OCI-LY7 (cell line): ENCODE measurements around the gene POLE4. TPM values are rescaled to one million over a fixed set of nuclear protein-coding genes. Genes with fewer than 3 reads are reported as not detected.

Source experiments
- BruUV-seq: library from RNA; stranded (reverse); fragments of 400-500 nt; replicated peaks from 2 replicates; lab custom pipeline; 2021; lab: Mats Ljungman, UMichigan
- CTCF ChIA-PET: fragments of 300-600 bp; sonication (Branson Sonifier 250); formaldehyde crosslinking; loops from one replicate; lab custom pipeline; 2022; ENCODE audit warnings: antibody characterized with exemption; ENCODE audit not compliant: unreplicated experiment; lab: Charles Lee
- POLR2A ChIA-PET: fragments of 300-600 bp; sonication (Branson Sonifier 250); formaldehyde crosslinking; loops from one replicate; lab custom pipeline; 2022; ENCODE audit warnings: antibody characterized with exemption; lab: Charles Lee
- DNase-seq: peaks from one replicate; pipeline ENCODE4 v3.0.0-alpha.2; 2015; ENCODE audit warnings: low spot score
- H2AFZ ChIP-seq: fragments of 200-600 bp; sonication (generic), shearing (Covaris generic); 2 replicates; pipeline ENCODE4 v1.6.1; 2014; ENCODE audit warnings: mild to moderate bottlenecking, antibody characterized with exemption, low read length, moderate library complexity
- H3K27ac ChIP-seq: fragments of 200-600 bp; sonication (generic); 2 replicates; pipeline ENCODE4 v1.5.1; 2014; ENCODE audit warnings: mixed run types, low read depth, mild to moderate bottlenecking, moderate library complexity, low read length, inconsistent platforms; ENCODE audit not compliant: poor library complexity, severe bottlenecking
- H3K36me3 ChIP-seq: fragments of 200-600 bp; sonication (generic); 2 replicates; pipeline ENCODE4 v1.6.1; 2014; ENCODE audit warnings: mild to moderate bottlenecking, antibody characterized with exemption, low read length, moderate library complexity, mixed read lengths; ENCODE audit not compliant: insufficient read depth
- H3K4me1 ChIP-seq: fragments of 200-600 bp; sonication (generic); 2 replicates; pipeline ENCODE4 v1.5.1; 2014; ENCODE audit warnings: mild to moderate bottlenecking, low read length; ENCODE audit not compliant: insufficient read depth, poor library complexity, severe bottlenecking
- H3K4me2 ChIP-seq: fragments of 200-600 bp; sonication (generic); 2 replicates; pipeline ENCODE4 v1.6.1; 2014; ENCODE audit warnings: mild to moderate bottlenecking, low read length
- H3K4me3 ChIP-seq: fragments of 200-600 bp; sonication (generic); 2 replicates; pipeline ENCODE4 v1.5.1; 2014; ENCODE audit warnings: mild to moderate bottlenecking, low read depth, low read length; ENCODE audit not compliant: poor library complexity, severe bottlenecking
- H3K79me2 ChIP-seq: fragments of 200-600 bp; sonication (generic); 2 replicates; pipeline ENCODE4 v1.6.1; 2016; ENCODE audit warnings: low read depth, mild to moderate bottlenecking, low read length, moderate library complexity, mixed read lengths; ENCODE audit not compliant: insufficient read depth
- H3K9me2 ChIP-seq: fragments of 200-600 bp; sonication (generic); 2 replicates; pipeline ENCODE4 v1.6.1; 2016; ENCODE audit warnings: mild to moderate bottlenecking, low read length, mixed read lengths; ENCODE audit not compliant: insufficient read depth
- H3K9me3 ChIP-seq: fragments of 200-600 bp; sonication (generic); 2 replicates; pipeline ENCODE4 v1.6.1; 2014; ENCODE audit warnings: mild to moderate bottlenecking, mixed run types, low read length, mixed read lengths
- H4K20me1 ChIP-seq: fragments of 200-600 bp; sonication (generic); 2 replicates; pipeline ENCODE4 v1.6.1; 2014; ENCODE audit warnings: mild to moderate bottlenecking, antibody characterized with exemption, low read length, moderate library complexity, mixed read lengths; ENCODE audit not compliant: insufficient read depth
- EZH2phosphoT487 ChIP-seq: fragments of 200-600 bp; sonication (generic); IDR thresholded peaks from 2 replicates; pipeline ENCODE4 v1.6.1; 2018; ENCODE audit warnings: low read depth, borderline replicate concordance, mild to moderate bottlenecking, mixed run types, antibody characterized with exemption, low read length, moderate library complexity, mixed read lengths
- intact Hi-C: fragments of 100-400 bp; cut with micrococcal nuclease; formaldehyde crosslinking; loops from one replicate; pipeline ENCODE4 v1.10.0; 2022; ENCODE audit not compliant: unreplicated experiment
- total RNA-seq, 2 experiments: library from RNA; depleted of rRNA in 1 of 2; stranded (reverse); fragments of >200 nt in 1 of 2; shearing (Covaris generic) in 1 of 2; gene quantifications; 2 replicates each; pipeline ENCODE4 v1.2.3, GENCODE V29; 2014 to 2022
- TF ChIP-seq, protein P1 (sequence below): fragments of 200-600 bp; sonication (generic); conservative IDR thresholded peaks from 2 replicates; pipeline ENCODE4 v1.5.1; 2014; ENCODE audit warnings: mild to moderate bottlenecking, antibody characterized with exemption, low read length, moderate library complexity, mixed read lengths

Gene POLE4
- total RNA-seq, 2 experiments from 2014 or later: 31.7 to 52.3 TPM

- no peaks in the 10 kb centered on the region for H3K9me2 ChIP-seq
- no peak overlapping the region for H3K4me2 ChIP-seq
- no peaks in the 10 kb centered on the region for H3K79me2 ChIP-seq
- H3K4me3 ChIP-seq: no peak overlapping the region
- POLR2A ChIA-PET: no interaction called here
- intact Hi-C loops: no loop called here
- CTCF ChIA-PET: no interaction called here
- DNase-seq: no peak
- TF ChIP-seq EZH2phosphoT487: no peak
- TF ChIP-seq, protein P1, sequence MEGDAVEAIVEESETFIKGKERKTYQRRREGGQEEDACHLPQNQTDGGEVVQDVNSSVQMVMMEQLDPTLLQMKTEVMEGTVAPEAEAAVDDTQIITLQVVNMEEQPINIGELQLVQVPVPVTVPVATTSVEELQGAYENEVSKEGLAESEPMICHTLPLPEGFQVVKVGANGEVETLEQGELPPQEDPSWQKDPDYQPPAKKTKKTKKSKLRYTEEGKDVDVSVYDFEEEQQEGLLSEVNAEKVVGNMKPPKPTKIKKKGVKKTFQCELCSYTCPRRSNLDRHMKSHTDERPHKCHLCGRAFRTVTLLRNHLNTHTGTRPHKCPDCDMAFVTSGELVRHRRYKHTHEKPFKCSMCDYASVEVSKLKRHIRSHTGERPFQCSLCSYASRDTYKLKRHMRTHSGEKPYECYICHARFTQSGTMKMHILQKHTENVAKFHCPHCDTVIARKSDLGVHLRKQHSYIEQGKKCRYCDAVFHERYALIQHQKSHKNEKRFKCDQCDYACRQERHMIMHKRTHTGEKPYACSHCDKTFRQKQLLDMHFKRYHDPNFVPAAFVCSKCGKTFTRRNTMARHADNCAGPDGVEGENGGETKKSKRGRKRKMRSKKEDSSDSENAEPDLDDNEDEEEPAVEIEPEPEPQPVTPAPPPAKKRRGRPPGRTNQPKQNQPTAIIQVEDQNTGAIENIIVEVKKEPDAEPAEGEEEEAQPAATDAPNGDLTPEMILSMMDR: no peak
- no peaks in the 10 kb centered on the region for H3K9me3 ChIP-seq
- H3K4me1 ChIP-seq: no peaks in the 10 kb centered on the region
- no peaks in the 10 kb centered on the region for H3K36me3 ChIP-seq
- no TSS peak for BruUV-seq
- no peak overlapping the region for H3K27ac ChIP-seq
- H2AFZ ChIP-seq: no peak overlapping the region
- no peaks in the 10 kb centered on the region for H4K20me1 ChIP-seq
Observed at GRCh38 chr2:75002007-75002406, 43.6 kb downstream of the POLE4 start.

GRCh38 chr2:75003276-75003675 is 44.8 kb downstream of the POLE4 start:
- Histone ChIP-seq H3K79me2 (no peaks in the 10 kb centered on the region), H3K9me3 (no peaks in the 10 kb centered on the region), H3K4me3 (no peak overlapping the region), H3K4me1 (no peaks in the 10 kb centered on the region), H3K4me2 (no peak overlapping the region), H2AFZ (no peak overlapping the region), H4K20me1 (no peaks in the 10 kb centered on the region), H3K9me2 (no peaks in the 10 kb centered on the region), H3K36me3 (no peaks in the 10 kb centered on the region), H3K27ac (no peak overlapping the region)
- no peak for DNase-seq
- TF ChIP-seq, protein P1: no peak
- TF ChIP-seq EZH2phosphoT487: no peak
- ChIA-PET POLR2A (interaction anchor here (0.5 to 0.7 kb wide), 3 partner anchors 11 to 770 kb away, joined by 3 read pairs; no protein-coding TSS in a partner anchor), CTCF (interaction anchor here (0.5 to 0.6 kb wide), 2 partner anchors 168 to 224 kb away, joined by 3 read pairs; no protein-coding TSS in a partner anchor)
- no TSS peak for BruUV-seq
- intact Hi-C loops: no loop called here

DNA sequence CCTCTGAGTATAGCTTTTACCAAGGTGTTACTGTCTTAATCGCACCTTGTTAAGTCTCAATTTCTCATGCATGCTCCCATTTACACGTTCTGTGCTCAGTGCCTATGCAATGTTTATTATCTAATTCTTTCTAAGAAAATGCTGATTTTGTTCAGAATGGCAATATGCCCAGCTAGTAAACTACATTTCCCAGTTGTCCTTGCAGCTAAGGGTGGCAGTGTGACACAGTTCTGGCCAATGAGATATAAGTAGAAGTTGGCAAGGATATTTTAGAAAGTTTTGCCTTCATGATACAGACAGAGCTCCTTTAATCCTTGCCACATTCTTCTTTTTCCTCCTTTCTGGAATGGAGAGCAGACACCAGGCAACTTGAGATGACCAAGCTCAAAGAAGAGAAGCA is 45.3 kb downstream of the POLE4 start:
- BruUV-seq: no TSS peak
- Histone ChIP-seq H3K4me1 (no peaks in the 10 kb centered on the region), H3K9me3 (no peaks in the 10 kb centered on the region), H3K36me3 (no peaks in the 10 kb centered on the region), H4K20me1 (no peaks in the 10 kb centered on the region), H3K79me2 (no peaks in the 10 kb centered on the region), H3K27ac (no peak overlapping the region), H3K4me3 (no peak overlapping the region), H3K9me2 (no peaks in the 10 kb centered on the region), H2AFZ (no peak overlapping the region), H3K4me2 (no peak overlapping the region)
- no peak for DNase-seq
- intact Hi-C loops: no loop called here
- CTCF ChIA-PET: interaction anchor here (0.5 to 0.6 kb wide), 2 partner anchors 169 to 225 kb away, joined by 3 read pairs; no protein-coding TSS in a partner anchor
- POLR2A ChIA-PET: interaction anchor here (0.7 kb wide), 2 partner anchors 11 to 311 kb away, joined by 3 read pairs; no protein-coding TSS in a partner anchor
- TF ChIP-seq, protein P1: no peak
- no peak for TF ChIP-seq EZH2phosphoT487
